Stimulated activated naive CD8-positive, alpha-beta T cell treated with anti-CD3 and anti-CD28 coated beads, Interleukin-15, amount 100 ng/mL, for 72 hours (primary cell): ENCODE data around the gene C19orf53.
"Not testable (repeated sequence)": the region's sequence is repeated elsewhere in the genome, so short reads cannot be mapped to it uniquely, and the experiment has no call there.

Experiments
- ATAC-seq: fragments of 150-1000 bp; cut with Tn5 transposase; 2 replicates; pipeline ENCODE4 v1.10.0; 2021; ENCODE audit warnings: mild to moderate bottlenecking, moderate library complexity
- DNase-seq, 2 donors: peaks; one replicate each; pipeline ENCODE4 v3.0.0; 2021 to 2022
- H3K27ac Mint-ChIP-seq, 2 donors: one replicate each; pipeline ENCODE4 v1.8.0; 2022; ENCODE audit warnings: mild to moderate bottlenecking in 2 of 2, mixed read lengths in 2 of 2, moderate library complexity in 2 of 2
- H3K27me3 Mint-ChIP-seq: one replicate; pipeline ENCODE4 v1.8.0; 2022; ENCODE audit warnings: mixed read lengths
- H3K4me1 Mint-ChIP-seq: one replicate; pipeline ENCODE4 v1.8.0; 2022; ENCODE audit warnings: mild to moderate bottlenecking, mixed read lengths
- H3K4me3 Mint-ChIP-seq, 2 donors: one replicate each; pipeline ENCODE4 v1.8.0; 2022; ENCODE audit warnings: mild to moderate bottlenecking in 2 of 2, mixed read lengths in 2 of 2, moderate library complexity in 1 of 2
- H3K9me3 Mint-ChIP-seq, 2 donors: one replicate each; pipeline ENCODE4 v1.8.0; 2022; ENCODE audit warnings: mixed read lengths in 2 of 2

The C19orf53 gene

DNA sequence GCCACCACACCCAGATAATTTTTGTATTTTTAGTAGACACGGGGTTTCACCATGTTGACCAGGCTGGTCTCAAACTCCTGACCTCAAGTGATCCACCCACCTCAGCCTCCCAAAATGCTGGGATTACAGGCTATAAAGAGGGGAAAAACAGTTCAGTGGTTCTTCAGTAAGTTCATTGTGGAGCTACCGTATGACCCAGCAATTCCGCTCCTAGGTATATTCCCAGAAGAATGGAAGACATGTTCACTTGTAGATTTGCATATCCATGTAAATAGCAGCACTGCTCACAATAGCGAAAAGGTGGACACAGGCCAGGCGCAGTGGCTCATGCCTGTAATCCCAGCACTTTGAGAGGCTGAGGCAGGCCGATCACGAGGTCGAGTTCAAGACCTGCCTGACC lies 5.5 kb downstream of the C19orf53 start:
- not testable (repeated sequence) for H3K27ac Mint-ChIP-seq, H3K4me3 Mint-ChIP-seq, DNase-seq, H3K27me3 Mint-ChIP-seq, H3K9me3 Mint-ChIP-seq, ATAC-seq
- H3K4me1 Mint-ChIP-seq = peaks cover 51% of the 10 kb centered on the region

DNA sequence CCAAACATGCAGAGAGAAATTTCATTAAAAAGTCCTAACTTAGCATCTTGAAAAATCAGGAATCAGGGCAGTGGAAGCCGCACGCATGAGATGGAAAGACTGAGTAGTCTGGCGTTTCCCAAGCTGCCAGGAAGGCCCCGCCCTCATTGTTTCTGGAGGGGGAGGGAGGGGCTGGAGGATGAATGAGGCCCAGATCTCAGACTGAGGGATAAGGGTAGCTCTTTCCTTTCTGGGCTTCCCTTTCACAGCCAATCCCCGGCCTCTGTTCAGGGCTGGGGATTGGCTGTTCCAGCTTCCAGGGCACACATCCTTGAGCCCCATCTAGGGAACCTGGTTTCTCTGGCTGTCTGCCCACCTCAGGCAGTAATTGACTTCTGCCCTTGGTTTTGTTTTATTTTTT lies 7.3 kb downstream of the C19orf53 start:
- Mint-ChIP-seq H3K9me3 (no peaks in the 10 kb centered on the region), H3K4me3 (no peak overlapping the region), H3K4me1 (peaks cover 42% of the 10 kb centered on the region), H3K27me3 (no peaks in the 10 kb centered on the region), H3K27ac (peak overlapping the region in 1 of 2 donors; percentile 40)
- no peak for DNase-seq
- no peak for ATAC-seq

DNA sequence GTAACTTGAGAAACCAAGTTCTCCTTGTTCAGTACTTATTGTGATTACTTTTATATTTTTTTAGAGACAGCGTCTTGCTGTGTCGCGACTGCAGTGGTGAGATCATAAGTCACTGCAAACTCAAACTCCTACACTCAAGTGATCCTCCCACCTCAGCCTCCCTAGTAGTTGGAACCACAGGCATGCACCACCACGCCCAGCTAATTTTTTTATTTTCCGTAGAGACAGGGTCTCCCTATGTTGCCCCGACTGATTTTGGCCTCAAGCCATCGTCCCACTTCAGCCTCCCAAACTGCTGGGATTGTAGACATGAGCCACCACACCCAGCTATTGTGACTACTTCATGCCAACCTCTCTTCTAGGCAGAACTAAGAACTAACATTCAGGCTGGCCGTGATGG lies 8.3 kb downstream of the C19orf53 start:
- no peak for DNase-seq
- peaks cover 46% of the 10 kb centered on the region for H3K4me1 Mint-ChIP-seq
- no peak for ATAC-seq
- no peak overlapping the region for H3K4me3 Mint-ChIP-seq
- no peaks in the 10 kb centered on the region for H3K9me3 Mint-ChIP-seq
- H3K27ac Mint-ChIP-seq = peak overlapping the region; percentile 53 to 82
- H3K27me3 Mint-ChIP-seq = no peaks in the 10 kb centered on the region

DNA sequence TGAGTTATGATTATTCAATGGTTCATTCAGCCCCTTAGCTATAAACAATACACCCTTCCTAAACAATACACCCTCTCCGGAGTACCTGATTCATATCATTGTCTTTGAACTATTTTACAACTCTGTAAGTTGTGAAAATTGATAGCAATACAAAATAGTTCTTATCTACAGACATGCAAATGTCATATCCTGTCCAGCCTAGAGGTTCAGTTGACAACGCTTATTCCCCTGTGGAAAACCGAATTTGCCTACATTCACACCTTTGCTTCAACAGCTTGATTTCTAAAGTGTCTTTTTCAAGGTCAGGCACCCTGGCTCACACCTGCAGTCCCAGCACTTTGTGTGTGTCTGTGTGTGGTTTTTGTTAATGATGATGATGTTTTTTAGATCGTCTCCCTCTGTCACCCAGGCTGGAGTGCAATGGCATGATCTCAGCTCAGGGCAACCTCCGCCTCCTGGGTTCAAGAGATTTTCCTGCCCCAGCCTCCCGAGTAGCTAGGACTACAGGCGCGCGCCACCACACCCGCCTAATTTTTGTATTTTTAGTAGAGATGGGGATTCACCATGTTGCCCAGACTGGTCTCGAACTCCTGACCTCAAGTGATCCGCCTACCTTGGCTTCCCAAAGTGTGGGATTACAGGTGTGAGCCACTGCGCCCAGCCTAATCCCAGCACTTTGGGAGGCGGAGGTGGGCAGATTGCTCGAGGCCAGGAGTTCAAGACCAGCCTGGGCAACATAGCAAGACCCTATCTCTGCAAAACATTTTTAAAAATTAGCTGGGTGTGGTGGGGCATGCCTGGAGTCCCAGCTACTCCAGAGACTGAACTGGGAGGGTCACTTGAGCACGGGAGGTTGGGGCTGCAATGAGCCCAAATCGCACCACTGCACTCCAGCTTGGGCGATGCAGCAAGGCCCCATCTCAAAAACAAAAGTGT lies 9.6 kb downstream of the C19orf53 start:
- Mint-ChIP-seq H3K4me3 (no peak overlapping the region), H3K27me3 (no peaks in the 10 kb centered on the region), H3K9me3 (no peaks in the 10 kb centered on the region), H3K4me1 (peaks cover 55% of the 10 kb centered on the region), H3K27ac (no peak overlapping the region)
- no peak for DNase-seq
- ATAC-seq = no peak

DNA sequence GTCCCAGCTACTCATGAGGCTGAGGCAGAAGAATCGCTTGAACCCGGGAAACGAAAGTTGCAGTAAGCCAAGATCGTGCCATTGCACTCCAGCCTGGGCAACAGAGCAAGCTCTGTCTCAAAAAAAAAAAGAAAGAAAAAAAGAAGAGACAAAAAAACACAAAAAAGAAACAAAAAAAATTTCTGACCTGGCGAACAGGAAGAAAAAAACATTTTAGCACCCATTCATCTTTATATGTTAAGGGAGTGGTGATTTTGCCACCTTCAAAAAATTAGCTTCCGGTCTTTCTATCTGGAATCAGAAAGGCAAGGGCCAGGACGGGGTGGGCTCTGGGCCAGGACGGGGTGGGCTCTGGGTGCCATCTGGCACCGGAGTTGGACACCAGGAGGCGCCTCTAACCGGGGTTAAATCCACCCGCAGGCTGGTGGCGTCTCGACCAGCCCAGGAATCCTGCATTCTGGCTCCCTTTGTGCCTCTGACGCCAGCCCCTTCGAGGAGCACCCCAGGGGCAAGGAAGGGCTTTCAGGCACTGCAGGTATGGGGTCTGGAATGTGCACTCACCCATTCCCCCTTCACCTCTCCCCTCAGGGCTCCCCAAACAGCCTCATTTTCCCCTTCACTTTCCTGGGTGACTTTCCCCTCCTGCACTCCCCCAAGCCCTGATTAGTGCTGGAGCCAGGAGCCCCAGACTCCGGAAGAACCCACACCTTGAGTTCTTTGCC lies 10.6 kb downstream of the C19orf53 start:
- Mint-ChIP-seq H3K9me3 (no peaks in the 10 kb centered on the region), H3K4me1 (peaks cover 60% of the 10 kb centered on the region)
- peak; percentile 90 for ATAC-seq

DNA sequence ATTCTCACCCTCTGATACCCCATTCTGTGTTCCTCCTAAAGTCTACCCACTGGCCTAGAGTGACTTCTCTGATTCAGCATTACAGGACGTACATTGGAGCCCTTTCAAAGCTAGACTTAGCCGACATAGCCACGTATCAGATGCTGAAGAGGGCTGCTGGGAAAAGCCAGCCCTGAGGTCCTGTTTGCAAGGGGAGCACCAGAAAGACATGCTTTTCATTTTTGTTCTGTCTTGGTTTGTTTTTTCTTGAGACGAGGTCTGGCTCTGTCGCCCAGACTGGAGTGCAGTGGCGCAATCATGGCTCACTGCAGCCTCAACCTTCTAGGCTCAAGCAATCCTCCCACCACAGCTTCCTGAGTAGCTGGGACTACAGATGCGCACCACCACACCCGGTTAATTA lies 14.7 kb downstream of the C19orf53 start:
- ATAC-seq (no peak), DNase-seq (no peak)
- H3K4me1 Mint-ChIP-seq = peaks cover 45% of the 10 kb centered on the region
- no peaks in the 10 kb centered on the region for H3K27me3 Mint-ChIP-seq
- peak overlapping the region in 1 of 2 donors; percentile 65 for H3K27ac Mint-ChIP-seq
- peak overlapping the region; percentile 3 to 31 for H3K4me3 Mint-ChIP-seq
- no peaks in the 10 kb centered on the region for H3K9me3 Mint-ChIP-seq

More for the DNA sequence above, 10.6 kb downstream of the C19orf53 start:
- peak overlapping the region; percentile 55 to 89 for H3K27ac Mint-ChIP-seq
- no peaks in the 10 kb centered on the region for H3K27me3 Mint-ChIP-seq
- peak; percentile 60 to 75 for DNase-seq
- peak overlapping the region; percentile 68 to 69 for H3K4me3 Mint-ChIP-seq

DNA sequence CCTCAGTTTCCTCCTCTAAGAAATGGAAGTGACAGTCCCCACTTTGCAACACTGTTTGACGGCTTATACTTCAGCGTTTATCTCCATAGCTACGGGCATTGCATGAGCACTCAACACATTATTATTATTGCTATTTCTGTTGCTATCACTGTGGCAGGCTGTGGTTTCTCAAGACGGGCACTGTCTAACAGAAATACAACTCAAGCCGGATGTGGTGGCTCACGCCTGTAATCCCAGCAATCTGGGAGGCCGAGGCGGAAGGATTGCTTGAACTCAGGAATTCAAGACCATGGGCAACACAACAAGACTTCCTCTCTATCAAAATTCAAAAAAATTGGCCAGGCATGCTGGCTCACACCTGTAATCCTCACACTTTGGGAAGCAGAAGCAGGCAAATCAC lies 16.1 kb downstream of the C19orf53 start:
- ATAC-seq (no peak), DNase-seq (no peak)
- no peaks in the 10 kb centered on the region for H3K9me3 Mint-ChIP-seq
- H3K4me3 Mint-ChIP-seq = no peak overlapping the region
- peaks cover 46% of the 10 kb centered on the region for H3K4me1 Mint-ChIP-seq
- no peak overlapping the region for H3K27ac Mint-ChIP-seq
- H3K27me3 Mint-ChIP-seq = no peaks in the 10 kb centered on the region

DNA sequence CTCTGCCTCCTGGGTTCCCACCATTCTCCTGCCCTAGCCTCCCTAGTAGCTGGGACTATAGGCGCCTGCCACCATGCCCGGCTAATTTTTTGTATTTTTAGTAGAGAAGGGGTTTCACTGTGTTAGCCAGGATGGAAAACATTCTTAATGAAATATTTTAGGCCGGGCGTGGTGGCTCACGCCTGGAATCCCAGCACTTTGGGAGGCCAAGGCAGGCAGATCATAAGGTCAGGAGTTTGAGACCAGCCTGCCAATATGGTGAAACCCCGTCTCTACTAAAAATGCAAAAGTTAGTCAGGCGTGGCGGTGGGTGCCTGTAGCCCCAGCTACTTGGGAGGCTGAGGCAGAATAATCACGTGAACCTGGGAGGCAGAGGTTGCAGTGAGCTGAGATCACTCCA lies 19.1 kb downstream of the C19orf53 start:
- H3K4me1 Mint-ChIP-seq = peaks cover 45% of the 10 kb centered on the region
- H3K4me3 Mint-ChIP-seq, H3K27me3 Mint-ChIP-seq, H3K27ac Mint-ChIP-seq, H3K9me3 Mint-ChIP-seq, DNase-seq, ATAC-seq: not testable (repeated sequence)

DNA sequence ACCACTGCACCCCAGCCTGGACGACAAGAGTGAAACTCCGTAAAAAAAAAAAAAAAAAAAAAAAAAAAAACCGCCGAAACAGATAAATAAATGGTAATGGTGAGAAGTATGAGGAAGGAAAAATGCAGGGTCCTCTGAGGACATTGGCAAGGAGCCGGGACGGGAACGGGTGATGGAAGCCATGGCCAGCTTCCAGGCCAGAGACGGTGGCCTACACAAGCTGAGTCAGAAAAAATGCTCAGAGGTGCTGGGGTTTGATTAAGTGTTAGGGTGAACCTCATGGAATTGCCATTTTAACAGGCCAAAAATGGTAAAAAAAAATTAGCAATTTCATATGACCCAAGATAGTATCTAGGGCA lies 20.1 kb downstream of the C19orf53 start:
- DNase-seq (no peak), ATAC-seq (no peak)
- no peaks in the 10 kb centered on the region for H3K9me3 Mint-ChIP-seq
- peak overlapping the region; percentile 100 for H3K4me3 Mint-ChIP-seq
- H3K27me3 Mint-ChIP-seq = no peaks in the 10 kb centered on the region
- peaks cover 35% of the 10 kb centered on the region for H3K4me1 Mint-ChIP-seq
- H3K27ac Mint-ChIP-seq = peak overlapping the region in 1 of 2 donors; percentile 99

DNA sequence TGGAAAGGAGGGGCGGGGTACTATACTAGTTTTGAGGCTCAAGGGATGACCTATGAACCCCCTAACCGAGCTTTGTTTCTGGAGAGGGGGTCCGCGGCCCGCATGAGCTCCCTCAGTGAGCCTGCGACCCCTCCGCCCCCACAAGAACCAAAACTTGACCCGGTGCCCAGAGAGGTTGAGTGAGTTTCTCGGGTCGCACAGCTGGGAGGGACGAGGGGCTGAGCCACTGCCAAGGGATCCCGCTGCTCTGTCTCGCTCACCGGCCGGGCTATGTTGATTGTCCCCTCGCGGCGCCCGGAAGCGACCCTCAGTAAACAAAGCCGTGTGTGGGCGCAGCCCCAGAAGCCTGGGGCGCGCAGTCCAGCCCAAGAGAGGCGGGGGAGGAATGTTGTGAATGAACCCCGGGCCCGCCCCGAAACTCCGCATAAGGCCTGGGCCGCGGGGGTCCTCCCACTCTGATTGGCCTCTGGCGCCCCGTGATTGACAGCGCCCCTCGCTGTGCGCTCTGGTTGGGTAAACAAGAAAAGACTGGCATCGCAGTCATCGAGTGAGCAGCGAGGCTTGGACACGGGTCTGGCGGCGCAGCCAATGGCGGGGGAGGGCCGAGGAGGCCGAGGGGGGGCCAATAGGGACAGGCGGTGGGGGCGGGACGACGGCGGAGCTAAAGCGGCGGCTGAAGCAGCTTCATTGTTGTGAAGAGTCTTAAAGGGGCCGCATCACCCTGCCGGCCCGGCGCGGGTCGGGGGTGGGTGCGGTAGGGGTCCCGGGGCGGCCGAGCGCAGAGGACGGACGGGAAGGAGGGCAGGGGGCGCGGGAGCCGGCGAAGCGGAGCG lies 20.7 kb downstream of the C19orf53 start, which contains the start of gene ZSWIM4:
Gene ZSWIM4 (plus strand): TSS at position 687 of the 833 bp plus-strand sequence. CDS start 206 bp downstream, outside the sequence.
- ATAC-seq = peak; percentile 99
- peaks cover 33% of the 10 kb centered on the region for H3K4me1 Mint-ChIP-seq
- peak; percentile 95 to 98 for DNase-seq
- H3K27me3 Mint-ChIP-seq = no peaks in the 10 kb centered on the region
- H3K4me3 Mint-ChIP-seq = peak within 1 kb of the TSS; percentile 100
- peak within 1 kb of the TSS; percentile 99 for H3K27ac Mint-ChIP-seq
- H3K9me3 Mint-ChIP-seq = no peaks in the 10 kb centered on the region

DNA sequence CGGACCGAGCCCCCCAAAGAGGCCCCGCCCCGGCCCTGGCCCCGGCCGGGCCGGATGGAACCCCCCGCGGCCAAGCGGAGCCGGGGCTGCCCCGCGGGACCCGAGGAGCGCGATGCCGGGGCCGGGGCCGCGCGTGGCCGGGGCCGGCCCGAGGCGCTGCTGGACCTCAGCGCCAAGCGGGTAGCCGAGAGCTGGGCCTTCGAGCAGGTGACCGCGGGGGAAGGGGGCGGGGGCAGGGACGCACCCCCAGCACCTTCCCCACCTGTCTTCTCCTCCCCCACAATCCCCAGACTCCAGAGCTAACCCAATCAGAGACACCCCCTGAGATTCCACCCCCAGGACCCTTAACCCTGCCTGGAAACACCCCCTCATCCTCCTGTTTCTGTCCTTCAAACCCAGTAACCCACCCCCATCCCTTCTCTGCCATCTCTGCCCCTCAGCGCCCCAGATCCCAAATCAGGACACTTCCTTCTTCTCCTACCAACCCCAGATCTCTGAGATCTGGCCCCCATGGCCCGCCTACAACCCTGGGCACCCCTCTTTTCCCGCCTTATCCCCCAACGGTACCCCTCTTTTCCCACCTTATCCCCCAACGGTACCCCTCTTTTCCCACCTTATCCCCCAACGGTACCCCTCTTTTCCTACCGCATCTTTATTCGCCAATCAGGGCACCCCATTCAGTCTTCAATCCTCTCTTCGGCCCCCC lies 21.5 kb downstream of the C19orf53 start:
- peaks cover 30% of the 10 kb centered on the region for H3K4me1 Mint-ChIP-seq
- no peaks in the 10 kb centered on the region for H3K27me3 Mint-ChIP-seq
- ATAC-seq (peak; percentile 53), DNase-seq (peak in 1 of 2 donors; percentile 27)
- peak overlapping the region; percentile 88 to 100 for H3K4me3 Mint-ChIP-seq
- H3K27ac Mint-ChIP-seq = peak overlapping the region; percentile 30 to 78
- no peaks in the 10 kb centered on the region for H3K9me3 Mint-ChIP-seq

DNA sequence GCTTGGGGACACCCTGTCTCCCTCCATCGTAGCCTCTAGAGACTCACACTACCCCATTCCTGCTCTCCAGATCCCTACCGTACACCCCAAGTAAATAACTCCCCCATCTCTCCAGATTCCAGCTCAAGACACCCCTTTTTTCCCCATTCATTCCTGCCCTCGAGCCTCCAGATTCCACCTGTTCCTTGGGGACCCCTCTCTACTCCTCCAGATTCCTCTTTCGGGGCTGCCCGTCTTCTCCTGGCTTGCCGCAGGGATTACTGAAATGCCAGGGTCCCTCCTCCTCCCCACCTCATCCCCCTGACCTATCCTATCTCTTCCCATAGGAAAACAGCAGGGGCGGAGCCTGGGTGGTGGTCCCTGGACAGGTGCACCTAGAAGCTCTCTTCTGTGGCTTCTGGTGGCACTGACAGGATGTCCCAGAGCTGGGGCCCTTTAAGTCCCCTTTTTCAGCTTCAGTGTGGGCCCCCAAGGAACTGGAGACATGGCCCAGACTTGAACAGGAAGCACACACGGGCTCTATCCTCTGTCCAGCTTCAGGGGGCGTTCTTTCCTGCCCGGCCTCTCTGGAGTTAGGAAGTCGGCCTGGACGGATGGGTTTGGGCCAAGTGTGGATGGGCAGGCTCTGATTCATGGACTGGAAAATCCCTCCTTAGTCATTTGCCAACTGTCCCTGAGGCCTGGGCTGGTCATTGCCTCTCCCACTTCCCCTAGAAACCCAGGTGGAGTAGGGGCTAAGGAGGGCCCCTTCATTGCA lies 22.2 kb downstream of the C19orf53 start:
- DNase-seq = peak in 1 of 2 donors; percentile 28
- Mint-ChIP-seq H3K4me1 (peaks cover 30% of the 10 kb centered on the region), H3K4me3 (peak overlapping the region; percentile 88 to 90), H3K27ac (peak overlapping the region; percentile 30 to 73), H3K9me3 (no peaks in the 10 kb centered on the region), H3K27me3 (no peaks in the 10 kb centered on the region)
- no peak for ATAC-seq

DNA sequence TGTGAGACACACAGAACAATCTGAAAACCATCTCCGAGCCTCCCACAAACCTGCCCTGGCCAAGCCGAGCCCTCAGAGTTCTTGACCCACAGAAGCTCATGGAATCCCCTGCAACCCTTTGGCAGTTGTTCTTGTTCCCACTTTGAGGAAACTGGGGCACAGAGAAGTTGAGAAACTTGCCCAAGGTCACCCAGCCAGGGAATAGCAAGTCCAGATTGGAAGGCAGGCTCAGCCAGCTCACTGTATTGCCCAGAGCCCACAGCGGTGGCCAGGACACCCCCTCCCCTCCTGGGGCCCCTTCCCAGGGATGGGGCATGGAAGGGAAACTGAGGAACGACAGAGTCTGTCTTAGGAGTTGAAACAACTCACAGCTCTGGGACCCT lies 22.8 kb downstream of the C19orf53 start:
- Mint-ChIP-seq H3K27me3 (no peaks in the 10 kb centered on the region), H3K9me3 (no peaks in the 10 kb centered on the region), H3K4me3 (peak overlapping the region; percentile 88 to 90), H3K4me1 (peaks cover 30% of the 10 kb centered on the region), H3K27ac (no peak overlapping the region)
- ATAC-seq = no peak
- no peak for DNase-seq

DNA sequence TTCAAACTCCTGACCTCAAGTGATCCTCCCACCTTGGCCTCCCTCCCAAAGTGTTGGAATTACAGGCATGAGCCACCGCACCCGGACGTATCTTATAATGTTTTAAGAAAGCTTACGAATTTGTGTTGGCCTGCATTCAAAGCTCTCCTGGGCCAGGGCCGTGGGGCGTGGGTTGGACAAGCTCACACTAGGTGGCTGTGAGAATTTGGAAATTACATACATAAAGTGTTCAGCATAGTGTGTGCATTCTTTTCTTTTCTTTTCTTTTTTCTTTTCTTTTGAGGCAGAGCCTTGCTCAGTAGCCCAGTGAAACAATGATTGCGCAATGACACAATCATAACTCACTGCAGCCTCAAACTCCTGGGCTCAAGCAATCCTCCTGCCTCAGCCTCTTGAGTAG lies 23.6 kb downstream of the C19orf53 start:
- H3K4me3 Mint-ChIP-seq = no peak overlapping the region
- DNase-seq (no peak), ATAC-seq (no peak)

More for the DNA sequence above, 23.6 kb downstream of the C19orf53 start:
- H3K27ac Mint-ChIP-seq = no peak overlapping the region
- H3K27me3 Mint-ChIP-seq = no peaks in the 10 kb centered on the region
- no peaks in the 10 kb centered on the region for H3K9me3 Mint-ChIP-seq
- H3K4me1 Mint-ChIP-seq = peaks cover 30% of the 10 kb centered on the region
